Measurements from ENCODE around the gene GFER. TPM values are rescaled to one million over a fixed set of nuclear protein-coding genes. Genes with fewer than 3 reads are reported as not detected.

Gene GFER
- total RNA-seq, 1 donor from 2014 or later: 21.5 TPM

DNA sequence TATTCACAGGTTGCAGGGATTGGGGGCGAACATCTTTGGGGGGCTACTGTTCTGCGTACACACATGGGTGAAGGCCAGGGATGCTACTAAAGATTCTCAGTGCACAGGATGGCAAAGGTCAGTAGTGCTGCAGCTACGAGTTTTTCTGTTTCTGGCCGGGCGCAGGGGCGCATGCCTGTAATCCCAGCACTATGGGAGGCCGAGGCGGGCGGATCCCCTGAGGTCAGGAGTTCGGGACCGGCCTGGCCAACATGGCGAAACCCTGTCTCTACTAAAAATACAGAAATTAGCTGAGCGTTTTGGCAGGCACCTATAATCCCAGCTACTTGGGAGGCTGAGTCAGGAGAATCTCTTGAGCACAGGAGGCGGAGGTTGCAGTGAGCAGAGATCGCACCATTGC lies 29.5 kb downstream of the GFER start:
- TF ChIP-seq, protein P1, sequence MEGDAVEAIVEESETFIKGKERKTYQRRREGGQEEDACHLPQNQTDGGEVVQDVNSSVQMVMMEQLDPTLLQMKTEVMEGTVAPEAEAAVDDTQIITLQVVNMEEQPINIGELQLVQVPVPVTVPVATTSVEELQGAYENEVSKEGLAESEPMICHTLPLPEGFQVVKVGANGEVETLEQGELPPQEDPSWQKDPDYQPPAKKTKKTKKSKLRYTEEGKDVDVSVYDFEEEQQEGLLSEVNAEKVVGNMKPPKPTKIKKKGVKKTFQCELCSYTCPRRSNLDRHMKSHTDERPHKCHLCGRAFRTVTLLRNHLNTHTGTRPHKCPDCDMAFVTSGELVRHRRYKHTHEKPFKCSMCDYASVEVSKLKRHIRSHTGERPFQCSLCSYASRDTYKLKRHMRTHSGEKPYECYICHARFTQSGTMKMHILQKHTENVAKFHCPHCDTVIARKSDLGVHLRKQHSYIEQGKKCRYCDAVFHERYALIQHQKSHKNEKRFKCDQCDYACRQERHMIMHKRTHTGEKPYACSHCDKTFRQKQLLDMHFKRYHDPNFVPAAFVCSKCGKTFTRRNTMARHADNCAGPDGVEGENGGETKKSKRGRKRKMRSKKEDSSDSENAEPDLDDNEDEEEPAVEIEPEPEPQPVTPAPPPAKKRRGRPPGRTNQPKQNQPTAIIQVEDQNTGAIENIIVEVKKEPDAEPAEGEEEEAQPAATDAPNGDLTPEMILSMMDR (conservative IDR thresholded peaks at IDR 0.05; ENCODE audit: low read depth, low read length): no peak
- H3K4me3 ChIP-seq (ENCODE audit: low read depth, low read length): no peak overlapping the region

DNA sequence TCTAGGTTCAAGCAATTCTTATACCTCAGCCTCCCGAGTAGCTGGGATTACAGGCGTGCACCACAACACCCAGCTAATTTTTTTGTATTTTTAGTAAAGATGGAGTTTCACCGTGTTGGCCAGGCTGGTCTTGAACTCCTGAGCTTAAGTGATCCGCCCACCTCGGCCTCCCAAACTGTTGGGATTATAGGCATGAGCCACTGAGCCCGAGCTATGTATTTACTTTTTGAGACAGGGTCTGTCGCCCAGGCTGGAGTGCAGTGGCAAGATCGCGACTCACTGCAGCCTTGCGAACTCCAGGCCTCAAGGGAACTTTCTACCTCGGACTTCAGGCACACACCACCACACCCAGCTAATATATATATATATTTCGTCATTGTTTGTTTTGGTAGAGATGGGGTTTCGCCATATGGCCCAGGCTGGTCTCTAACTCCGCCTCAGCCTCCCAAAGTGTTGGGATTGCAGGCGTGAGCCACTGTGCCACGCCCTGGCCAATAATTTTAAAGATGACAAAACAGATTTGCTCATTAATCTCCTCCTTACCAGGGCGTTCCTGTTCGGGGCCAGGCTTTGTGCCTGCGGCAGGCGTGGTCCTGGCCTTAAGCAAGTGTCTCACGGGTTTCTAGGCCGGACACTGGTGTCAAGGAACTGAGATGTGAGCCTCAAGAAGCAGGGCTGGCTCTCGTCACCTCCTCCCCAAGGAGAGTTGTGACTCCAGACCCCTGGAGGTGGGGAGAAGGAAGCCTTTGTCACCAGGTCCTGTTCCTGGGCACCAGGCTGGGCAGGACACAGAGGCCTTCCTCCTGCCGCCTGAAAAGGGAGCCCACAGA lies 31.3 kb downstream of the GFER start:
- TF ChIP-seq, protein P1 (conservative IDR thresholded peaks at IDR 0.05; ENCODE audit: low read depth, low read length): no peak
- no peak overlapping the region for H3K4me3 ChIP-seq (ENCODE audit: low read depth, low read length)
- no peak for DNase-seq (ENCODE audit: low read depth)

More for the DNA sequence above, 29.5 kb downstream of the GFER start:
- DNase-seq (ENCODE audit: low read depth): no peak

DNA sequence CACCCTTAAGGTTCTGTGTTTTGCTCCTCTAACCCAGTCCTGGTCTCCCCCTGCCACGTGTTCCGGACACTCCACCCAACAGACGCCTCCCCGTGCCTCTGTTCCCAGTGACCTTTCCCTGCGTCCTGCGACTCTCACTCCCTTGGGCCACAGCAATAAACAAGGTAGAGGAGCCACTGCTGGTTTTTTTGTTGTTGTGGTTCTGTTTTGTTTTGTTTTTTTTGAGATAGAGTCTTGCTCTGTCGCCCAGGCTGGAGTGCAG lies 31.9 kb downstream of the GFER start:
- no peak for DNase-seq (ENCODE audit: low read depth)
- no peak overlapping the region for H3K4me3 ChIP-seq (ENCODE audit: low read depth, low read length)
- TF ChIP-seq, protein P1 (conservative IDR thresholded peaks at IDR 0.05; ENCODE audit: low read depth, low read length): no peak

DNA sequence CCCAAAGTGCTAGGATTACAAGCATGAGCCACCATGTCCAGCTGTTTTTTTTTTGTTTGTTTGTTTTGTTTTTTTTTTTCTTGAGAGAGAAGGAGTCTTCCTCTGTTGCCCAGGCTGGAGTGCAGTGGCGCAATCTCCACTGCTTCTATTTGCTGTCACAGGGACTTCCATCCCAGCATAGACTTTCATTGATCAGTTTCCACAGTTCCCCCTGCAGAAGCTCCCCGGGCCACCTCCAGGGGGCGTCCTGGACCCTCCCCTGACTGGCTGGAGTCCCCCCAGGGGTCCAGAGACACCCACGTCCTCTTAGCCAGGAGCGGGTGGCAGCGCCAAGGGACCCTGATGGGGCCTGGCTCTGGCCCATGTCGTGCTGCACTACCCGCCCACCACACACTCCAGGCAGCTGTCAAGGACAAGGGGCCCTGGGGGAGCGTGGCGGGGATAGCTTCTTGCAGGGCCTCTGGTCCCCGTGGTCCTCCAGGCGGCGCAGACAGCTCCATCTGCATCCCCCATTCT lies 32.5 kb downstream of the GFER start:
- DNase-seq (ENCODE audit: low read depth): no peak
- no peak overlapping the region for H3K4me3 ChIP-seq (ENCODE audit: low read depth, low read length)
- TF ChIP-seq, protein P1 (conservative IDR thresholded peaks at IDR 0.05; ENCODE audit: low read depth, low read length): peak; percentile 52

DNA sequence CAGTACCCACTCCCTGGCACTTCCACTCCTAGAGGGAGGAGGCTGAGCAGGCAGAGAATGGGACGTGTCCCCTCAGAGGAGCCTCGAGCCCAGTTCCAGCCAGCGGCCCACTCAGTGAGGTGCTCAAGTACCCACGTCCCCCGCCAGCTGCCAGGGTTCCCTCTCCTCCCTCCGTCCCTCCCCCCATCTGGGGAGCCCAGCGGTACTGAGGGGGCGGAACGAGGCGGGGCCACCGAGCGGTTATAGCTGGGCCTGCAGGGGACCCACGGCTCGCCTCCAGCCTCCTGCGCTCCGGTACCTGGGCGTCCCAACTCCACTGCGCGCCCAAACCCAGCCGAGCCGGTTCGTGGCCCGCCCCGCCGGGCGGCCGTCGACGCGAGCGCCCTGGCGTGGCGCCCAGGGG lies 35.5 kb downstream of the GFER start, which contains the start of gene NPW:
TSS of gene NPW (plus strand) at position 268 of the 403 bp plus-strand sequence.
- no peak for DNase-seq (ENCODE audit: low read depth)
- TF ChIP-seq, protein P1 (conservative IDR thresholded peaks at IDR 0.05; ENCODE audit: low read depth, low read length): no peak
- H3K4me3 ChIP-seq (ENCODE audit: low read depth, low read length): no peak within 1 kb of the TSS

DNA sequence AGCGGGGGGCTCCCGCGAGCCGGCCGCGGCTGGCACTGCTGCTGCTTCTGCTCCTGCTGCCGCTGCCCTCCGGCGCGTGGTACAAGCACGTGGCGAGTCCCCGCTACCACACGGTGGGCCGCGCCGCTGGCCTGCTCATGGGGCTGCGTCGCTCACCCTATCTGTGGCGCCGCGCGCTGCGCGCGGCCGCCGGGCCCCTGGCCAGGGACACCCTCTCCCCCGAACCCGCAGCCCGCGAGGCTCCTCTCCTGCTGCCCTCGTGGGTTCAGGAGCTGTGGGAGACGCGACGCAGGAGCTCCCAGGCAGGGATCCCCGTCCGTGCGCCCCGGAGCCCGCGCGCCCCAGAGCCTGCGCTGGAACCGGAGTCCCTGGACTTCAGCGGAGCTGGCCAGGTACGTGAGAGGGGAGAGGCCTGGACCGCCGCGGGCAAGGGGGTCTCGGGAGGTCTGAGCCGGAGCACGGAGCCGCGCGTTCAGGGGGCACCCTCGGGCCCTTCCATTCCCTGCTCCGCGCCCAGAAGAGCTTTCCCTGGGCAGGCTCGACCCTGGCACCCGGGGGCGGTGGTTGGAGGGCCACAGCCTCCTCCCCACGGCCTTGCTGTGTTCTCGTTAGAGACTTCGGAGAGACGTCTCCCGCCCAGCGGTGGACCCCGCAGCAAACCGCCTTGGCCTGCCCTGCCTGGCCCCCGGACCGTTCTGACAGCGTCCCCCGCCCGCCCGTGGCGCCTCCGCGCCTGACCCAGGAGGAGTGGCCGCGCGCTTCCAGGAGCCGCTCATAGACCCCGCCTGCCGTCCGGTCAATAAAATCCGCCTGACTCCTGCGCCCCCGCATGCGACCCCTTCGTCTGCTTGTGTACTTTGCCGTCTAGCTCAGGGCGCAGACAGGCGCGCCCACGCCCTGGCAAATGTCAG lies 36.2 kb downstream of the GFER start:
- TF ChIP-seq, protein P1 (conservative IDR thresholded peaks at IDR 0.05; ENCODE audit: low read depth, low read length): no peak
- H3K4me3 ChIP-seq (ENCODE audit: low read depth, low read length): no peak overlapping the region
- DNase-seq (ENCODE audit: low read depth): no peak

All from epithelial cell of proximal tubule (primary cell).